Thyroid gland (tissue), 4 donors: ENCODE data around the gene NXNL1. TPM values are rescaled to one million over a fixed set of nuclear protein-coding genes. Genes with fewer than 3 reads are reported as not detected.

Source experiments
- DNase-seq, 2 donors: peaks; one replicate each; pipeline ENCODE4 v3.0.0-alpha.2; 2019
- H3K27ac ChIP-seq, 3 donors: fragments of 200-600 bp; sonication (generic); 1 replicate in 2 of 3; 2 replicates in 1 of 3; pipeline ENCODE4 v1.5.1; 2016 to 2019; ENCODE audit warnings: mild to moderate bottlenecking in 1 of 3, moderate library complexity in 1 of 3
- H3K27me3 ChIP-seq: fragments of 200-600 bp; sonication (generic); one replicate; pipeline ENCODE4 v1.5.1; 2019
- H3K36me3 ChIP-seq, 2 donors: fragments of 200-600 bp; sonication (generic); one replicate each; pipeline ENCODE4 v1.5.1; 2016 to 2019
- H3K4me1 ChIP-seq, 2 donors: fragments of 200-600 bp; sonication (generic); one replicate each; pipeline ENCODE4 v1.5.1; 2017 to 2019
- H3K4me3 ChIP-seq, 3 donors: fragments of 200-600 bp; sonication (generic); replicated peaks in 1 of 3; 1 replicate in 2 of 3; 2 replicates in 1 of 3; pipeline ENCODE4 v1.5.1; 2016; ENCODE audit warnings: mild to moderate bottlenecking in 1 of 3
- H3K9me3 ChIP-seq: fragments of 200-600 bp; sonication (generic); one replicate; pipeline ENCODE4 v1.5.1; 2017
- CTCF ChIP-seq, 6 experiments: fragments of 200-600 bp in 3 of 6; fragments of 450-650 bp in 3 of 6; sonication (generic) in 3 of 6; IDR thresholded peaks; one replicate each; pipeline ENCODE4 v1.5.1; 2016 to 2019; ENCODE audit warnings: antibody characterized with exemption in 6 of 6, mild to moderate bottlenecking in 2 of 6, inconsistent platforms in 1 of 6, moderate library complexity in 1 of 6
- POLR2A ChIP-seq, 2 donors: fragments of 450-650 bp; IDR thresholded peaks; one replicate each; pipeline ENCODE4 v1.6.1; 2017; ENCODE audit warnings: antibody characterized with exemption in 2 of 2, mild to moderate bottlenecking in 2 of 2, moderate library complexity in 1 of 2
- WGBS, 2 donors: methylation state at CpG; one replicate each; pipeline ENCODE4 v1.1.5; 2017; 5-methylcytosine and 5-hydroxymethylcytosine counted together
- intact Hi-C: fragments of 100-400 bp; cut with DNase I; formaldehyde crosslinking; loops from one replicate; pipeline ENCODE4 v1.15.1; 2023
- total RNA-seq, 4 donors: library from RNA; depleted of rRNA; stranded (reverse); fragments of >200 nt; gene quantifications; one replicate each; pipeline ENCODE4 v1.2.3, GENCODE V29; 2016

NXNL1 gene
- total RNA-seq, 4 donors from 2014 or later: not detected

DNA sequence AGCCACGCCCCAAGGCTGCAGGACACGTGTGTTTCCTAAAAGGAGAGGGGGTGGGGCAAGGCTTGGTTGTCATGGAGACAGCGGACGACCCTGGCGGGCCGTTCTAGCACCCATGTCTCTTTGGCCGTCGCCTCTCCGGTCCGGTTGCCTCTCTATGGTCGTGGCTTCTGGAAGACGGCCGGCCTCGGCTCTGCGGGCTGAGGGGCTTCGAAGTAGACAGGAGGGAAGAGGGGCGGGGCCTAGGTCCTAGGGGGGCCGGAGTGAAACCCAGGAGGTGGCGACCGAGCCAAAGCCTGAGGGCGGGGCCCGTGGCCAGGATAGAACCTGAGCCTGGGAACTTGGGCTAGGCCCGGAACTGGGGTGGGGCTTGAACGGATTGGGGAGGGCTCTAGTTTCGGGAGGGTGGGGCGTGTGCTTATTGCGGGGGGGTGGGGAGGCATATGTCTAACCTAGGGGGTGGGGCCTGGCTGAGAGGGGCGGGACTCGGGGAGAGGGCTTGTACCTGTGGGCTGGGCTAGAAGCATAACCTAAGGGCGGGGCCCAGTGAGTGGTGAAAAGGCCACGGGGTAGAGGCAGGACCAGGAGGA, 8.8 kb upstream of the NXNL1 start:
- peak; percentile 98 to 99 for DNase-seq
- Histone ChIP-seq H3K36me3 (no peaks in the 10 kb centered on the region), H3K4me1 (peaks cover 23% of the 10 kb centered on the region in 2 donors), H3K4me3 (peak overlapping the region in 2 of 3 donors; percentile 32 to 71), H3K27me3 (no peaks in the 10 kb centered on the region), H3K27ac (peak overlapping the region; percentile 82 to 93 (median 83)), H3K9me3 (no peaks in the 10 kb centered on the region)
- intact Hi-C loops: loop anchor here (5.0 to 10.0 kb wide), 3 partner anchors 43 to 122 kb away; partner anchors contain the start of genes CCDC194 and PGLS
- TF ChIP-seq CTCF (IDR thresholded peaks at IDR 0.05) (no peak), POLR2A (IDR thresholded peaks at IDR 0.05) (peak; percentile 23 to 45)
- 0 to 3% methylated on average over 7 to 21 of the region's 31 CpGs for WGBS, 2 donors

DNA sequence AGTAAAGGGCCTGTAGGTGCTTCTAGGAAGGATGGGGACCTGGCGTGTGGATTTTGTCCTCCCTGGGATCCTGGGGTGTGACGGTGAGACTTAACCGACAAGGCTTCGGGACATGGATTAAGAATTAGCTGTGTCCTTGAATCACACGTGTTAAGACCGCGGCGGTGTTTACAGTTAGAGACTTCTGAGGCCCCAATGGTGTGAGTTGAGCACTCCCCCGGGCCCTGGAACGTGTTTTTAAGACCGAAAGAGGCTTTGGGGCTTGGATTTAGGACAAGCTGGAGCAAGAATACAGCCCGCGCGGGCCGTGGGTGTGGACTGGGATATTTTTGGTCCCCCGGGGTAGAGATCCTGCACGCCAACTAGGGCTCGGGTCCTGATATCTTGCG, 8.4 kb upstream of the NXNL1 start:
- H3K4me3 ChIP-seq: peak overlapping the region in 2 of 3 donors; percentile 32 to 71
- H3K27ac ChIP-seq: peak overlapping the region; percentile 82 to 93 (median 83)
- intact Hi-C loops: loop anchor here (5.0 to 10.0 kb wide), 2 partner anchors 74 to 122 kb away; partner anchors contain the start of gene CCDC194
- no peaks in the 10 kb centered on the region for H3K9me3 ChIP-seq
- H3K4me1 ChIP-seq: peaks cover 23% of the 10 kb centered on the region in 2 donors
- no peak for DNase-seq
- WGBS, 2 donors: 2 to 6% methylated on average over 9 to 17 of the region's 19 CpGs
- no peaks in the 10 kb centered on the region for H3K36me3 ChIP-seq
- H3K27me3 ChIP-seq: no peaks in the 10 kb centered on the region
- TF ChIP-seq CTCF (IDR thresholded peaks at IDR 0.05) (no peak), POLR2A (IDR thresholded peaks at IDR 0.05) (peak in 1 of 2 donors; percentile 48)

GRCh38 chr19:17468302-17469091, 7.8 kb upstream of the NXNL1 start:
- TF ChIP-seq POLR2A (IDR thresholded peaks at IDR 0.05) (peak in 1 of 2 donors; percentile 74), CTCF (IDR thresholded peaks at IDR 0.05) (no peak)
- Histone ChIP-seq H3K27ac (peak overlapping the region; percentile 82 to 93 (median 83)), H3K9me3 (no peaks in the 10 kb centered on the region), H3K36me3 (no peaks in the 10 kb centered on the region), H3K27me3 (no peaks in the 10 kb centered on the region), H3K4me1 (peaks cover 23% of the 10 kb centered on the region in 2 donors), H3K4me3 (peak overlapping the region in 2 of 3 donors; percentile 32 to 71)
- 30 to 40% methylated on average over 18 to 25 of the region's 25 CpGs for WGBS, 2 donors
- intact Hi-C loops: loop anchor here (5.0 to 10.0 kb wide), 2 partner anchors 74 to 121 kb away; partner anchors contain the start of gene CCDC194
- peak; percentile 91 to 92 for DNase-seq

- Histone ChIP-seq H3K9me3 (no peaks in the 10 kb centered on the region), H3K27ac (peak overlapping the region; percentile 82 to 93 (median 83)), H3K4me3 (no peak overlapping the region), H3K4me1 (peaks cover 23% of the 10 kb centered on the region in 2 donors), H3K36me3 (no peaks in the 10 kb centered on the region), H3K27me3 (no peaks in the 10 kb centered on the region)
- no peak for DNase-seq
- TF ChIP-seq CTCF (IDR thresholded peaks at IDR 0.05) (no peak), POLR2A (IDR thresholded peaks at IDR 0.05) (no peak)
- 63 to 64% methylated on average over 12 of the region's 12 CpGs for WGBS, 2 donors
- intact Hi-C loops: loop anchor here (5.0 to 10.0 kb wide), 2 partner anchors 73 to 120 kb away; partner anchors contain the start of gene CCDC194
Observed at GRCh38 chr19:17467471-17468301, 7.0 kb upstream of the NXNL1 start.
